ENCODE measurements around the gene MIEF1.
A peak's percentile ranks its signal among the peaks of the same experiment; 100 is the strongest.

The MIEF1 gene

DNA sequence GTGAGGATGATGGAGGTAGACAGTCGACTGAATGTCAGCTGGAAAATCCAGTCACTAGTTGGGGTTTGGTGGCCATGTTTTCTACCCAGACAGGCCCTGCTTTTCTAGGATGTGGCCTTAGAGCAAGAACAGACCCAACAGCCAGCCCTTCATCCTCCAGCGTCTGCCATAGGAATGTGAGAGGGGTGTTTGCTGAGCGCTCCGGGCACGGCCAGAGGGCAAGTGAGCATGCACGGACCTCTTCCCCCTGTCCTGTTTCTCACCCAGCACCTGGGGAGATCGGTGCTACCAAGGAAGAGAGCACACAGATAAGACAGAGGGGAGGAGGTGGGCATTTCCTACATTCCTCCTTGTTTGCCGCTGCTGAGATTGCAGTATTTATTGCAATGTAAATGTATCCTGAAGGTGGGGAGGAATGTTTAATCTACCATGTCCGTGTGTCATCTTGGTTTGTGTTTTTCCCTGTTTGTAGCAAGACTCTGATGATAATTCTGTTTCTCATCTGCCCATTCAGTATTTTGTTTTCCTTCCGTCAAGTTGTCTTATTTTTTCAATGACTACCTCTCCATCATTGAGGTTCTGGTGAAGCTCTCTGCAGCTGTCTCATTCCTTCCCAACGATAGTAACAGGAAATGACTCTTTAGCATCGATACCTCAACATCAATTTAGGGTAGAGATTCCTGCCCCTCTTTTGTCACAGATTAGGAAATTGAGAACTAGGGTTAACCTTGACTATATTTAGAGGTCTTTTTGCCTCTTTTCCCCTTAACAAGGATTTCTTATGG, 13.4 kb downstream of the MIEF1 start:
- H4K20me1 ChIP-seq (ENCODE audit: insufficient read depth, low read length): no peaks in the 10 kb centered on the region

DNA sequence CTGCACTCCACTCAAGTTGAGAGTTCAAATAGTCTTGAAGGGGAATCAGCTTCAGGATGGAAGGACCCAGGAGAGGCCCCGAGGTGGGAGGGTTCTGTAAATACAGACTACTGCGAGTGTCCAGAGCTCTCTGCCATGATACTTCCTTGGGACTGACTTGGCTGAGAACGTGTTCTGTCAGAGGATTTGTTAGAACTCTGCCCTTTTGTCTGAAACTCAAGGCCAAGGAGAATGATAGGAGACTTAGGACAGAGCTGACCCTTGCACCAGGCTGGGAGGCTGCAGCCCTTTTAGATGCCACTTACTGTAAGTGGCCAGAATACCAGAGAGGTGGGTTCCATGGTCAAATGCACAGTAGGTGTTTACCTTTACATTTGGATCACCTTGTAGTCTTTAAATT, 15.4 kb downstream of the MIEF1 start:
- no peak overlapping the region for H3K4me2 ChIP-seq (ENCODE audit: low read length)
- no peaks in the 10 kb centered on the region for H4K20me1 ChIP-seq (ENCODE audit: insufficient read depth, low read length)
- no peaks in the 10 kb centered on the region for H3K9me2 ChIP-seq (ENCODE audit: low read depth, low read length)
- H3K27me3 ChIP-seq (ENCODE audit: insufficient read depth, low read length): no peaks in the 10 kb centered on the region
- no peak overlapping the region for H3K9ac ChIP-seq (ENCODE audit: low read length)
- H3K4me1 ChIP-seq (ENCODE audit: insufficient read depth, low read length, severe bottlenecking): peaks cover 30% of the 10 kb centered on the region
- H3K4me3 ChIP-seq (ENCODE audit: low read depth, low read length, poor library complexity, severe bottlenecking): no peak overlapping the region
- H2AFZ ChIP-seq (ENCODE audit: low read length): no peak overlapping the region
- peaks cover 77% of the 10 kb centered on the region for H3K36me3 ChIP-seq (ENCODE audit: insufficient read depth, low read length)
- H3K27ac ChIP-seq (ENCODE audit: low read depth, low read length, poor library complexity, severe bottlenecking): no peak overlapping the region
- no peaks in the 10 kb centered on the region for H3K9me3 ChIP-seq (ENCODE audit: low read length)
- H3K79me2 ChIP-seq (ENCODE audit: insufficient read depth, low read length): peaks cover 14% of the 10 kb centered on the region
- 0 out of 2 replicates have a peak, but pooled peaks cover 6% of the 10 kb centered on the region for H3F3A ChIP-seq (ENCODE audit: insufficient read depth, low read length)
- TF ChIP-seq, protein P1, sequence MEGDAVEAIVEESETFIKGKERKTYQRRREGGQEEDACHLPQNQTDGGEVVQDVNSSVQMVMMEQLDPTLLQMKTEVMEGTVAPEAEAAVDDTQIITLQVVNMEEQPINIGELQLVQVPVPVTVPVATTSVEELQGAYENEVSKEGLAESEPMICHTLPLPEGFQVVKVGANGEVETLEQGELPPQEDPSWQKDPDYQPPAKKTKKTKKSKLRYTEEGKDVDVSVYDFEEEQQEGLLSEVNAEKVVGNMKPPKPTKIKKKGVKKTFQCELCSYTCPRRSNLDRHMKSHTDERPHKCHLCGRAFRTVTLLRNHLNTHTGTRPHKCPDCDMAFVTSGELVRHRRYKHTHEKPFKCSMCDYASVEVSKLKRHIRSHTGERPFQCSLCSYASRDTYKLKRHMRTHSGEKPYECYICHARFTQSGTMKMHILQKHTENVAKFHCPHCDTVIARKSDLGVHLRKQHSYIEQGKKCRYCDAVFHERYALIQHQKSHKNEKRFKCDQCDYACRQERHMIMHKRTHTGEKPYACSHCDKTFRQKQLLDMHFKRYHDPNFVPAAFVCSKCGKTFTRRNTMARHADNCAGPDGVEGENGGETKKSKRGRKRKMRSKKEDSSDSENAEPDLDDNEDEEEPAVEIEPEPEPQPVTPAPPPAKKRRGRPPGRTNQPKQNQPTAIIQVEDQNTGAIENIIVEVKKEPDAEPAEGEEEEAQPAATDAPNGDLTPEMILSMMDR (IDR thresholded peaks at IDR 0.05; ENCODE audit: low read length): no peak
- TF ChIP-seq EZH2 (IDR thresholded peaks at IDR 0.05; ENCODE audit: borderline replicate concordance, low read length): no peak

More for the DNA sequence above, 13.4 kb downstream of the MIEF1 start:
- Histone ChIP-seq H3K4me1 (ENCODE audit: insufficient read depth, low read length, severe bottlenecking) (peaks cover 18% of the 10 kb centered on the region), H3K79me2 (ENCODE audit: insufficient read depth, low read length) (peaks cover under 1% of the 10 kb centered on the region), H3K4me3 (ENCODE audit: low read depth, low read length, poor library complexity, severe bottlenecking) (no peak overlapping the region), H3K27me3 (ENCODE audit: insufficient read depth, low read length) (no peaks in the 10 kb centered on the region), H3K36me3 (ENCODE audit: insufficient read depth, low read length) (peaks cover 77% of the 10 kb centered on the region), H2AFZ (ENCODE audit: low read length) (no peak overlapping the region), H3K27ac (ENCODE audit: low read depth, low read length, poor library complexity, severe bottlenecking) (no peak overlapping the region), H3K9me3 (ENCODE audit: low read length) (no peaks in the 10 kb centered on the region), H3K9me2 (ENCODE audit: low read depth, low read length) (no peaks in the 10 kb centered on the region), H3K4me2 (ENCODE audit: low read length) (no peak overlapping the region), H3K9ac (ENCODE audit: low read length) (no peak overlapping the region), H3F3A (ENCODE audit: insufficient read depth, low read length) (0 out of 2 replicates have a peak, but pooled peaks cover 6% of the 10 kb centered on the region)
- TF ChIP-seq, protein P1 (IDR thresholded peaks at IDR 0.05; ENCODE audit: low read length): no peak
- no peak for TF ChIP-seq EZH2 (IDR thresholded peaks at IDR 0.05; ENCODE audit: borderline replicate concordance, low read length)

DNA sequence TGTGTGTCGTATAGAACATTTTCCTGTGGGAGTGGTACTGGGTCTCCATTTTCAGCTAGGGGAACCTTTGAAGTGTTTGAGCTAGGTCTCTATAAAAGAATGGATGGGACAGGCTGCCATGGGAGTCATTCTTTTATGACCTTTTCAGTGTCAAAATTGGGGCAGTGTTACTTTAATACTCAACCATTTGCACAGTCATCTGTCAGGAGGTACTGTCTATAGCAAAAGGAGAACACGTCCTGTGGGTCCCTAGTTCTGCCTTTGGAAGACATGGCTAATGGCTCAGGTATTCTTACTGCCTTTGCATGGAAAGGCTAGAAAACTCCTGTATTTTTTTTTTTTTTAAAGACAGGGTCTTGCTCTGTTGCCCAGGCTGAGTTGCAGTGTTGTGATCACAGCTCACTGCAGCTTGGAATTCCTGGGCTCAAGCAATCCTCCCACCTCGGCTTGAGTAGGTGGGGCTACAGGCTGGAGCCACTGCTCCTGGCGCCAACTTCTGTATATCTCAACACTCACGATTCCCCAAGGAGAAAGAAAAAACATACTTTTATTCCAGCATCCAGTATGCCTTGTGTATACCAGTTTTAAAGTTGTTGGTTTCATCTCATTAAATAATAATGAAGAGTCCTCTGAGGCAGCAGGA, 16.2 kb downstream of the MIEF1 start:
- Histone ChIP-seq H3K4me1 (ENCODE audit: insufficient read depth, low read length, severe bottlenecking) (peaks cover 38% of the 10 kb centered on the region), H3K27me3 (ENCODE audit: insufficient read depth, low read length) (no peaks in the 10 kb centered on the region), H3K9me2 (ENCODE audit: low read depth, low read length) (no peaks in the 10 kb centered on the region), H4K20me1 (ENCODE audit: insufficient read depth, low read length) (no peaks in the 10 kb centered on the region), H3K36me3 (ENCODE audit: insufficient read depth, low read length) (peaks cover 77% of the 10 kb centered on the region), H3K9ac (ENCODE audit: low read length) (peak overlapping the region; percentile 89; the same call in 1 of the 2 replicates), H3K79me2 (ENCODE audit: insufficient read depth, low read length) (peaks cover 14% of the 10 kb centered on the region), H2AFZ (ENCODE audit: low read length) (no peak overlapping the region), H3K9me3 (ENCODE audit: low read length) (no peaks in the 10 kb centered on the region), H3K4me2 (ENCODE audit: low read length) (peak overlapping the region; percentile 88), H3K27ac (ENCODE audit: low read depth, low read length, poor library complexity, severe bottlenecking) (peak overlapping the region; percentile 74), H3K4me3 (ENCODE audit: low read depth, low read length, poor library complexity, severe bottlenecking) (peak overlapping the region; percentile 95), H3F3A (ENCODE audit: insufficient read depth, low read length) (0 out of 2 replicates have a peak, but pooled peaks cover 6% of the 10 kb centered on the region)
- TF ChIP-seq, protein P1 (IDR thresholded peaks at IDR 0.05; ENCODE audit: low read length): no peak
- no peak for TF ChIP-seq EZH2 (IDR thresholded peaks at IDR 0.05; ENCODE audit: borderline replicate concordance, low read length)

Data from OCI-LY1 (cell line).